ENCODE data around the gene LONP2. TPM values are rescaled to one million over a fixed set of nuclear protein-coding genes. Genes with fewer than 3 reads are reported as not detected.
A peak's percentile ranks its signal among the peaks of the same experiment; 100 is the strongest.

LONP2 gene
- total and polyA plus RNA-seq, 9 of the 15 experiments (the other 6 are each of a cell fraction or from before 2014, with no cell fraction given) = 8.1 to 41.2 (median 25.6) TPM

GRCh38 chr16:48365601-48366164 is 121.6 kb downstream of the LONP2 start (continued):
- no peak for TF ChIP-seq MECOM (CRISPR knock-in tag; IDR thresholded peaks at IDR 0.05)
- peak in 1 of 2 experiments; percentile 66; a peak in 2 of 4 replicates for TF ChIP-seq SRF (CRISPR knock-in tag; IDR thresholded peaks at IDR 0.05)
- peak in 1 of 2 experiments; percentile 59; a peak in 1 of 4 replicates for TF ChIP-seq SIN3A (IDR thresholded peaks at IDR 0.05; ENCODE audit: borderline replicate concordance in 2 of 2, control insufficient read depth in 1 of 2, low read depth in 2 of 2, low read length in 2 of 2)
- no peak for TF ChIP-seq ZBTB49 (CRISPR knock-in tag; IDR thresholded peaks at IDR 0.05; ENCODE audit: borderline replicate concordance)
- TF ChIP-seq CTBP1 (IDR thresholded peaks at IDR 0.05; ENCODE audit: borderline replicate concordance) = peak; percentile 90
- TF ChIP-seq SAFB2 (IDR thresholded peaks at IDR 0.05; ENCODE audit: borderline replicate concordance, low read depth, low read length, severe bottlenecking) = no peak
- no peak for TF ChIP-seq ZKSCAN8 (CRISPR knock-in tag; IDR thresholded peaks at IDR 0.05)
- TF ChIP-seq CAMTA2 (CRISPR knock-in tag; conservative IDR thresholded peaks at IDR 0.05) = no peak
- no peak for TF ChIP-seq CSDE1 (IDR thresholded peaks at IDR 0.05)
- TF ChIP-seq STAT5B (CRISPR knock-in tag; IDR thresholded peaks at IDR 0.05) = no peak
- no peak for TF ChIP-seq E2F4 (CRISPR knock-in tag; IDR thresholded peaks at IDR 0.05; ENCODE audit: low read depth)
- TF ChIP-seq BHLHE40 (IDR thresholded peaks at IDR 0.05; ENCODE audit: low read length) = no peak
- TF ChIP-seq RB1 (IDR thresholded peaks at IDR 0.05; ENCODE audit: low read depth) = 0 out of 2 replicates have a peak, but pooled peaks have one; percentile 32
- TF ChIP-seq CBX8 (IDR thresholded peaks at IDR 0.05; ENCODE audit: borderline replicate concordance, extremely low read depth, low read depth, low read length, poor library complexity, severe bottlenecking) = no peak
- 0 out of 2 replicates have a peak, but pooled peaks have one; percentile 53 for TF ChIP-seq TRIM28 (IDR thresholded peaks at IDR 0.05)
- TF ChIP-seq NONO (IDR thresholded peaks at IDR 0.05; ENCODE audit: low read depth in 2 of 2, low read length in 1 of 2) = peak in 1 of 2 experiments; percentile 61; a peak in 1 of 4 replicates
- no peak for TF ChIP-seq JUN (IDR thresholded peaks at IDR 0.05; ENCODE audit: borderline replicate concordance, low read depth, low read length)
- TF ChIP-seq JUN (CRISPR knock-in tag; IDR thresholded peaks at IDR 0.05; ENCODE audit: borderline replicate concordance) = no peak
- peak; percentile 40; the same call in 1 of the 2 replicates for TF ChIP-seq TARDBP (IDR thresholded peaks at IDR 0.05)
- TF ChIP-seq RBBP5 (IDR thresholded peaks at IDR 0.05; ENCODE audit: borderline replicate concordance, insufficient read depth, low read length, poor library complexity, severe bottlenecking) = no peak
- TF ChIP-seq RHOXF2B (CRISPR knock-in tag; conservative IDR thresholded peaks at IDR 0.05) = no peak
- TF ChIP-seq MAX (CRISPR knock-in tag; IDR thresholded peaks at IDR 0.05) = peak; percentile 53; the same call in 1 of the 2 replicates
- TF ChIP-seq CXXC5 (CRISPR knock-in tag; IDR thresholded peaks at IDR 0.05) = peak; percentile 35
- peak; percentile 89 for TF ChIP-seq HNRNPL (IDR thresholded peaks at IDR 0.05; ENCODE audit: low read depth, low read length)
- TF ChIP-seq SOX6 (IDR thresholded peaks at IDR 0.05) = 0 out of 2 replicates have a peak, but pooled peaks have one; percentile 16
- no peak for TF ChIP-seq CBFA2T2 (conservative IDR thresholded peaks at IDR 0.05)
